UCSD-AML1 (cell line): ENCODE measurements around the gene POMGNT2.

Experiments used
- DNase-seq: peaks from one replicate; lab custom pipeline; 2025; ENCODE audit not compliant: unreplicated experiment; lab: John Stamatoyannopoulos, UW

The POMGNT2 gene

GRCh38 chr3:43105596-43106292 lies at the start of gene POMGNT2:
TSS of gene POMGNT2 (minus strand) at chr3:43106079. CDS start at chr3:43081431, 24,648 bp downstream.
- DNase-seq: peak; percentile 87

- no peak for DNase-seq
These were observed 49.1 kb upstream of the POMGNT2 start for GRCh38 chr3:43154980-43155379.

DNA sequence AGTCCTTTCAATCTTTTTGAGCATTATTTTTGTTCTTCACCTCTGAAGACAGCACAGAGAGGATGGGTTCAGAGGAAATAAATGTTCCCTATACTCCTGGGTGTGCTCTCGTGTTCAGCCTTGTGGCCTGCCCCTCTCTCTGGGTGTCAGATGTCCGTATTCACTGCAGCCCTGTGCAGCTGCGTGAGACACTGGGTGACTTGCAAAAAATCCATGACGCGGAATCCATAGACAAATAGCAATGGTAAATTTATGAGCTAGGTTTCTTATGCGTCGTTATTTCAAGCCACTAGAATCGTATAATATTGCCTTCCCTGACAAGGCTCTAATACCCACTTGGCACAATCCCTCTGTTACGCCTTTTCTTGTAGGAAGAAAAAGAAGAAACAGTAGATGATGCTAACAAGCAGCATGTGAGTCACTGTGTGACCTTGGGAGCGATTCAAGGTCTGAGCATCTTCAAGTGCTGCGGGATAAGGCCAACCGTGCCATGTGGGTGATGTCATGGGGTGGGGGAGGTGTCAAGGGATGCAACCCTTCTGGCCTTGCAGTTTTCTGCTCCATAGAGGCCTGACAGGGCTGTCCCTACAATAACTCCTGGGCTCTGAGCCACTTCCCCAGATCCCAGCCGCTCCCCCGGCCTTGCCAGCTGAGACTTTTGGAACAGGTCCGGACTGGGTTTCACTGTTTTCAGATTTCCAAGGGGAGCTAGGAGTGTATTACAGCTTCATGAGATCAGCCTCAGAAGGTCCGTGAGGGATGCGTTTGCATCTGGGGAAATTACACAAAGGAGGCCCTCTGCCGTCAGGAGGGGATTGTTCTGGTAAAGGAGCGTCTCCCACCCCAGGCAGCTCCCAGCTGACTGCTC lies 47.6 kb upstream of the POMGNT2 start:
- no peak for DNase-seq

GRCh38 chr3:43152649-43153048 lies 46.8 kb upstream of the POMGNT2 start:
- no peak for DNase-seq

DNA sequence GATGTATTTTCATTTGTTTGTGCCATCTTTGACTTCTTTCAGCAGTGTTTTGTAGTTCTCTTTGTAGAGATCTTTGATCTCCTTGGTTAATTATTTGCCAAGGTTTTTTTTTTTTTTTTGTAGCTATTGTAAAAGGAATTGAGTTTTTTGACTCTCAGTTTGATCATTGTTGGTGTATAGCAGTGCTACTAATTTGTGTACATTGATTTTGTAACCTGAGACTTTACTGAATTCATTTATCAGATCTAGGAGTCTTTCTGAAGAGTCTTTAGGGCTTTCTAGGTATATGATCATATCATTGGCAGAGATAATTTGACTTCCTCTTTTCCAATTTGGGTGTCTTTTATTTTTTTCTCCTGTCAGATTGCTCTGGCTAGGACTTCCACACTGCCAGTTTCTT lies 42.2 kb upstream of the POMGNT2 start:
- DNase-seq: no peak

- DNase-seq: no peak
These were observed 40.7 kb upstream of the POMGNT2 start for GRCh38 chr3:43146599-43146998.

DNA sequence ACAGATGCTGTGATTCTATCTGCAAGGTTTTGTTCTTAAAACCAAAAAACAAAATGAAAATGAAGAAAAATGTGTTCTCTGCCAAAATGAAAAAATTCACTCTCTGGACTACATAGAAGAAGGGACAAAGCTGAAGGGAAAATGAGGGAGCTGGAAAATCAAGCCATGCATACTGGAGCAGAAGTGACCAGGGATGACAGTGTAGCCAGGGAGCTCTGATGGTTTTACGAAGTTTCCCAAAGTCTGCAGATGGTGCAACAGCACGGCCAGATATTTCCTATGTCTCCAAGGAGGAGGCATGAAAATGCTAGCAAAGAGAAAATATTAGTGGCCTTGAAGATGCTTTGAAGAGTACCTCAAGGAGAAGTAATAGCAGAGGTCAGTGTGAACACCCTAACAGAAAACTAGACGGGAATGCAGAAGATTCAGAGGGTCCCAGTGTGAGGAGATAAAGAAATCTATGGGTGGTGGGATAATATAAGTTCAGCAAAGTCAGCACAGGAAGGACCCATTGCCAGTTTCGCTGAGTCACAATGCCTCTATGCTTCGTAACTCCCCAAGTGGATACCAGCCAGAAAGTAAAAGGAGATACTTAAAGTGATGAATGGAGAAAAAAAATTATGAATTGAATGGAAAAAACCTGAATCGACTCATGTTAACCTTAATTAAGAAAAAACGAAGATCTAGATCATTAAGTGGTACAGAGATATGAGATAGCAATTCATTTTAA lies 39.0 kb upstream of the POMGNT2 start:
- no peak for DNase-seq

- no peak for DNase-seq
These were observed 36.6 kb upstream of the POMGNT2 start for GRCh38 chr3:43142472-43142871.

GRCh38 chr3:43138488-43139231 lies 32.8 kb upstream of the POMGNT2 start:
- no peak for DNase-seq

- DNase-seq: no peak
These were observed 27.2 kb upstream of the POMGNT2 start for GRCh38 chr3:43132870-43133636.

DNA sequence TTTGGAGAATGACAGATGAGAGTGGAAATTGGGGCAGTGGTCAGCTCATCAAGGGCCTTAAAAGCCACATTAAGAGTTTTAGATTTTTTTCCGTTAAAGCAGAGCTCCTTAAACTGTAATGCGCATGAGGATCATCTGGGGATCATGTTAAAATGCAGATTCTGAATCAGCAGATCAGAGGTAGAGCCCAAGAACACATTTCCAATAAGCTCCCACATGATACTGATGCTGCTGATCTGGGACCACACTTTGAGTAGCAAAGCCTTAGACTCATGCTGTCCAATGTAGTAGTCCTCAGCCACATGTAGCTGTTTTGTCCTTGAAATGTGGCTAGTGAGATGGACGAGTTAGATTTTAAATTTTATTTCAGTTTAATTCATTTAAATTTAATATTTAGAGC lies 26.3 kb upstream of the POMGNT2 start:
- no peak for DNase-seq

DNA sequence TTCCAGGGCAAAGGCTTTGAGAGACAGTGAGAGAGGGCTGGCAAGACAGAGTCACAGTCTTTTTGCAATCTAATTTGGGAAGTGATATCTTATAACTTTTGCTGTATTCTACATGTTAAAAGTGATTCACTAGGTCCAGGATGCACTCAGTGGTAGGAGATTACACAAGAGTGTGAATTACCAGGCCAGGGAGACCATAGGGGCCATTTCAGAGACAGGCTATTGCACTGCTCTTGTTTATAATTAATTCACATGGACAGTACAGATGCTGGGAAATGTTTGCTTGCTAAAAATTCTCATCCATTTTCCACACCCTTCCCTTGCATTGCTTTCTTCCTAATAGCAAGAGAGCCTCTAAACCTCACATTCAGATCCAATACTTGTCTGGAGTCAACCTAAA lies 22.6 kb upstream of the POMGNT2 start:
- DNase-seq: no peak

DNA sequence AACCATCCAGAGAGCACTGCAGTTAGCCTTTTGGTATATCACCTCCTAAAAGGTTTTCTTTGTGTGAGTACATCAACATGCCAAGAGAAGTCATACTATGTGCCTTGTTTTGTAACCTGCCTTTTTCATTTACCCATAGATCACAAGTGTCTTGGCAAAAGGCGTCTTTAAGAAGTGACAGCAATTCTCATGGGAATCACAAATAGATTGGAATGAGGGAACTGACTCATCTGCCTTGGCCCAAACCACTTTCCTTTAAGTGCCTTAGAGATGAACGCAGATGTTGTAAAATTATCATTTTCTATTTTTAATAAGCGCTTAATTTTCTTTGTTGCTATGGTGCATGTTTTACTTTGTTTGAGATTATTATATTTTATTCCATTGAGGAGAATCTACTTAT lies 20.7 kb upstream of the POMGNT2 start:
- DNase-seq: no peak

DNA sequence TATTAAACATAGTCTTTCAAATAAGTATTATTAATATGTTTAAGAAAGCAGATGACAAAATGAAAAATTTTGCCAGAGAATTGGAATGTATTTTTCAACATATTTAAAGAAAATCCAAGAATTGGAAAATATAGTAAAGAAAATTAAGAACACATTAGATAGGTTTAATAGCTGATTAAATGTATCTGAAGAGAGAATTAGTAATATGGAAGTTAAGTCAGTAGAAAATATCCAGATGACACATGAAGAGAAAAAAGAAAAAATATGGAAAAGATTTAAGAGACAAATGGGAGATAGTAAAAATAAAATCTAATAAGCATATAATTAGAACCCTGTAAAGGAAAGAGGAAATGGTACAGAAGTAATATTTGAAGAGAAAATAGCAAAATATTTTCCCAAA lies 18.0 kb upstream of the POMGNT2 start:
- no peak for DNase-seq

- DNase-seq: no peak
These were observed 15.1 kb upstream of the POMGNT2 start for GRCh38 chr3:43120937-43121336.

DNA sequence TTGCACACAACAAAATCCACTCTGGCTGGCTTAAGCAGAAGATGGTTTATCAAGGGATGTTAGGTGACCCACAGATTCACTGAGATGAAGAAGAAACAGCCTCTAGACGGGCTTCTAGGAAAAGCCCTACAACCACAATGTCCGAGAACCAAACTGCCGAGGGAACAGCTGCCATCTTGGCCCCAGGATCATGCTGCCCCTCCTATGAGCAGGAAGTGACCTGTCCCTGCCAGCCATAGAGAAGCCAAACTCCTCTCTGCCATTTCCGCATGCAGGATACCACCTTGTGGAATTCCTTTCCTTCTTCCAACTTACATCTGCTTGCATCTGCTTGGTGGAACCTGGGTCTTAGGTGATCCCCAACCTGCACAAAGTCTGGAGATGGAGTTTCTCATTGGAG lies 11.4 kb upstream of the POMGNT2 start:
- no peak for DNase-seq

- no peak for DNase-seq
These were observed 7.8 kb upstream of the POMGNT2 start for GRCh38 chr3:43113671-43114070.

- no peak for DNase-seq
These were observed 382 bp upstream of the POMGNT2 start for GRCh38 chr3:43106293-43106628.

DNA sequence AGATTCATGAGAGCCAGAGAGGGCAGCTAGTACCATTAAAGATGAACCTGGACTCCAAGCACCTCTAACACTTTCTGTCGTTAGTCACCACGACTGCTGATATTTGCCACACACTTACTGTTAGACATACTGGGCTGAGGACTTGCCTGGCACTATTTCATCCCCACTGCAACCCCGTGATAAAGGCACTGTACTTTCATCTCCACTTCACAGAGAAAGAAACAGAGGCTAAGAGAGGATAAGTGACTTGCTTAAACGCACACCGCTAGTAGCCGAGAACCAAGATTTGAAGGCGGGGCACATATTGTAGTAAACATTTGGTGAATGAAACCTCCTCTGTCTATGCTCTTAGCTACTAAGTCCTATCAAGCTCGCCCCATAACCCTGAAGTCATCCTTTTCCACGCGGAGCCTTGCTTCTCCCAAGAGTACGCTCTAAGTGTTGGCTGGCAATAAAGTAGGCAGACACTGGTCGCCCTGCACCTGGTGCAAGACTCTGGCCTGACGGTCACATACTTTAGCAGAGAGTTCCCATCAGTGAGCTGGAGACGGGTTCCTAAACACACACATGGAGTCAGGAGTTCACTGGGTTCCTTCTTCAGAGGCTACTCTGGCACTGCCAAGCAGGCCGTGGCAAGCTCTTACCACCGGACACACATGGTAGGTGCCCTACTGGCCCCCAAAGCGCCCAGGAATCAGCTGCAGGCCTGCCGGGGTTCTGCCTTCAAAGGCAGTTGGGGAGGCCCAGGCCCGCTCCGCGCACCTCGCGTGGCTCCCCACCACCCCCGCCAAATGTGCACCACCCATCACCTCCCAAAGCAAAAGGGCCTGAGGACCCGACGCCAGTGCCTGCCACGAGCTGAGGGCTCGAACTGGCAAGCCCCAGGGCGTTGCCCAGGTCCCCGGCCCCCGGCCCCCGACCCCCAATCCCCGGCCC lies 951 bp downstream of the POMGNT2 start:
- no peak for DNase-seq
